T-helper 1 cell treated with Interleukin-12 subunit alpha and Interleukin-12 subunit beta and Interleukin-4 antibody, amounts not matched to agents 30 ng/mL and 1 ng/mL, for 36 hours (primary cell): ENCODE results near the gene NAA16. TPM values are rescaled to one million over a fixed set of nuclear protein-coding genes. Genes with fewer than 3 reads are reported as not detected.

Source experiments
- intact Hi-C: fragments of 100-400 bp; cut with micrococcal nuclease; formaldehyde crosslinking; loops from one replicate; pipeline ENCODE4 v1.15.1; 2024
- total RNA-seq: library from RNA; stranded (reverse); gene quantifications from 2 replicates; pipeline ENCODE4 v1.2.3, GENCODE V29; 2022

NAA16 gene
- total RNA-seq, 1 donor from 2014 or later: 31.7 TPM

DNA sequence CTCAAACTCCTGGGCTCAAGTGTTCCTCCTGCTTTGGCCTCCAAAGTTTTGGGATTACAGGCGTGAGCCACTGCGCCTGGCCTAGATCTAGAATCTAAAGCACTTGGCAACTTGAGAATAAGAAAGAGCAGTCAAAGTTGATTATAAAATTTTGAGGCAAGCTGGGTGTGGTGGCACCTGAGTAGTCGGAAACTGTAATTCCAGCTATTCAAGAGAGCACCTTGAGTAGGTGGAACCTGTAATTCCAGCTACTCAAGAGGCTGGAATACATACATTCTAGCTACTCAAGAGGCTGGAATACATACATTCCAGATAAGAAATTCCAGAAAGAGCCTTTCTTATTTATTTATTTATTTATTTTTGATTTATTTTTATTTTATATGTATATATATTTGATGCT lies 8.3 kb upstream of the NAA16 start:
- intact Hi-C loops: no loop called here

DNA sequence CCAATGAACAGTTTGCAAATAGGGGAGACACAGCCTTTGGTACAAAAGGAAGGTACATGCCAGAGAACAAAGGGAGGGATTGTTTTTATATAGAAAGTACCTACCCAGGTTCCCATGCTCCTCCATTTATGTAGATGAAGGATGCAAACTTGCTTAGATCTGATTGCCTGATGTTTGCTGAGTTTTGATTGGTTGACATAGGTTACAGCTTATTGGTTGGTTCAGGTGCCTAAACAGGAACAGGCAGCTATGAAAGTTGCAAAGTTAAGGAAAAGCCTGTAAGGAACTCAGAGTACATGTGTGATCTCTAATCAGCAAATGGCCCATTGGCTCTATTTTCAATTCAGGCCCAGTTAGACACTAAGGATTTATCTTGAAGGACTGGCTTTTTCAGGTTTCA lies 6.5 kb upstream of the NAA16 start:
- intact Hi-C loops: no loop called here

DNA sequence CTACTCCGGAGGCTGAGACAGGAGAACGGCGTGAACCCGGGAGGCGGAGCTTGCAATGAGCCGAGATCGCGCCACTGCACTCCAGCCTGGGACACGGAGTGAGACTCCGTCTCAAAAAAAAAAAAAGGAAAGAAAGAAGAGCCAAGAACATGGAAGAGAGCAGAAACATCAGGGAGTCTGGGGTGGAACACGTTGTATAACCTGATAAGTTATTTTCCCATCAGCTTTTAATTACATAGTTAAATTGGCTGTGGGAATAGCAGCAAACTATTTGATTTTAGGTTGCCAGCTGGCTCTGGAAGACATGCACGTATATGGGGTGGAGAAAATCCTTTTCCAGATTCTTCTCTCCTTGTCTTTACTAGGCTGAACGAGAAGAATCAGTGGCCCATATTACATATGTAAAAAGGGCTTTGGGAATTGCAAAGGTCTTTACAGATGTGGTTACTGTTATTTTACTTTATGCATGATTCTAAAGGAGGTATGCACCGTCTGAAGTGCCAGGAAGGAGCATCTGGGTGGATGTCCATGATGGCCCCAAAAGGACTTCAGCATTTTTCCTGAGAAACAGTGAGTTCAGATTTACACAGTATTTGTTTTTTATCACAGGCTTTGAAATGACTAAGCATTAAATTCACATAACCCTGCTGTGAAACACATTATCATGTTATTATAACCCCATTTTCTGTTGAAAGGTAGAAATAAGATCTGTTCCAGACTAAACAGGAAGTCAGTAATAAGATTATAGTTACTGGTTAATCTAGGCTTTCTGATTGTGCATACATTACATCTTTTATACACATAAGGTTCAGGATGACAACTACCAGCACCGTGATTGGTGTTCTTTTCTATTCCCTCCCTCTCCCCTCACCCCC lies 4.6 kb upstream of the NAA16 start:
- intact Hi-C loops: no loop called here

DNA sequence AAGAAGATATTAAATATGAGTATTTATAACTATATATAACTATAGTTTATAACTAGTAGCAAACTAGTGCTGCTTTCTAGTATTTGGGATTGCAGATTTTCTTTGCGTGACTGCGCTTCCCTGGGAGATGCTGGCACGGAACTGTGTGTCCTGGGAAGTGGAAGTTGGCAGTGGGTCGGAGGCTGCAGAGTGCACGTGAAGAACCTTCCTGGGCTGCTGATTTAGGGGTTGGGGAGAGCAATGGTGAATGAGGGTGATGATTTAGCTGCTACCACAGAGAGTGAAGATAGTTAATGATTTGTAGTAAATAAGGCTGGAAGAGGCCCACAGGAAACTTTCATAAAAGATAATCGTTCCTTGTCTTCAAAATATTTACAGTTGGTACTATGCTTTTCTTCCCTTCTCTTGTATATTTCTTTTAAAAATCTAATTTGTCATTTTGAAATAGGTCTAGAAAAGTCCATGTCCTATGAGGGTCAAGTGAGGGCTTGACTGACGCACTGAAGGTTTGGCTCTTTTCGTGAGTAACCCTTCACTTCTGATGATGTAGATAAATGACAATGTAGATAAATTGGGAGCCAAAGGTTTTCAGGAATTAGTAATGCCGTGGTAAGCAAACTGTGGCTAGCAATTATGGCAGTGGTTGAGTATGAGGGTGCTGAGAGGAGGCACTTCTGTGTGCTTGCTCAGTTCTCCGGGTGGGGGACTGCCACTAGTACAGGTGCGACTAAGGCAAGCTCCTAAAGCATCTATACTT lies 3.0 kb upstream of the NAA16 start:
- intact Hi-C loops: no loop called here

DNA sequence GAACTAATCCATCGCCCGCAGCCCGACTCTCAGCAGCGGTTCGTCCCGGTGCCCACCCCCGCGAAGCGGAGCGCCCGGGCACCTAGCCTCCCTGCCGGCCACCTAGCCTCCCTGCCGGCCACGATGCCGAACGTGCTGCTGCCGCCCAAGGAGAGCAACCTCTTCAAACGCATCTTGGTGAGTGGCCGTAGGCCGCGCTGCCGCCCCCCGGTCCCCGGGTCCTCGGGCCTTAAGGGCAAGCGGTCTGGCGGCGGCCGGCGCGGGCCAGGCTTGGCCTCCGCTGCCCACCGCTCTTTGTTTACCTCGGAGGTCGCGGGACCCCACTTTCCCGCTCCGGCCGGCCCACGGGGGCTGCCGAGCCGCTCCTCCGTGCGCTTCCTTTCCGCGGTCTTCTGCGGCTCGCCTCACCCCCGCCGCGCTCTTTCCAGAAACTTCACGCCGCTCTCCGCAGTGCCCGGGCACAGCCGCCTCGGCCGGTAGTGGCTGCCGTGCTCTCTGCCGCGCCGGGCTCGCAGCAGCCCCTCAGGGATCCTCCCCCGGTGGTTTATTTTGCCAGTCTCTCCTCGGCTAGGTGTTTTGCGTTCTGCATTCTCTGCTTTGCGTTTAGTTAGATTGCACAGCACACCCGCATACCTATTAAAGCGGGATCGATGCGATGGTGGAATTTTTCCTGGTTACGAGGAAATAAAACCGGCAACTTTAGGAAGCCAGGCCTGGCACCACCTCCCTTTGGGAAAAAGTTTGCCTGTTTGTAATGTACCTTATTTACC lies 524 bp downstream of the NAA16 start:
- intact Hi-C loops: loop anchor here (1.0 to 5.0 kb wide), 14 partner anchors 15 to 960 kb away; partner anchors contain the start of genes DGKH, KBTBD6, KBTBD7 and MTRF1

DNA sequence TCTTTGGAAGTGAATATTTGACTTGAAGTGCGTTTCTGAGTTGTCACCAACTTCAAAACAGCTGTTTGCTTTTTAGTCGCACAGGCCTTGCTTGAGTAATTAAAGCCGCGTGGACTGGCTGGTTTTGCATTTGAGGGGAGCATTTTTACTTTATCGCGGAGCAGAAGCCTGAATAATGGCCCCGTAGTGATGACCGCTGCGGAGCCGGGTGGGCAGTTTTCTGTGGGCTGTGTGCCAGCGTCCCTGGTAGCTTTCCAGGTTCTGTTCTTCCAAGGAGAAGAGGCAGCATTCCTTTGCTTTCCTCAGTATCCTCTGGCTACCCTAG lies 1.1 kb downstream of the NAA16 start:
- intact Hi-C loops: loop anchor here (1.0 to 5.0 kb wide), 7 partner anchors 15 to 735 kb away; partner anchors contain the start of genes DGKH and VWA8

DNA sequence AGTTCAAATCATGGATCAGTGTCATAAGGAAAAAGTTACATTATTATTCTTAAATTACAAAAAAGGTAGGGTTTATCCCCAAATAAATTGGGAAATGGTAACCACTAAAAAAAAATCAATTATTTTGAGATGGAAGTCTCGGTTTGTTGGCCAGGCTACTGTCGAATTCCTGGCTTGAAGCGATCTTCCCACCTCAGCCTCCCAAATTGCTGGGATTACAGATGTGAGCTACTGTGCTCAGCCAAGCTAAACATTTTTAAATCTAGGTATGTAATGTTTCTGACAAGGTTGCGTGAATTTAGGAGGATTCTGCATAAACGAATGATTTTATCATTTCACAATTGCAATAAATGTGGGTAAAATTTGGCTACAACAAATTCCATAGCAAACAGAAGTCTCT lies 2.0 kb downstream of the NAA16 start:
- intact Hi-C loops: loop anchor here (2.0 to 5.0 kb wide), 6 partner anchors 14 to 734 kb away; partner anchors contain the start of genes DGKH and VWA8

DNA sequence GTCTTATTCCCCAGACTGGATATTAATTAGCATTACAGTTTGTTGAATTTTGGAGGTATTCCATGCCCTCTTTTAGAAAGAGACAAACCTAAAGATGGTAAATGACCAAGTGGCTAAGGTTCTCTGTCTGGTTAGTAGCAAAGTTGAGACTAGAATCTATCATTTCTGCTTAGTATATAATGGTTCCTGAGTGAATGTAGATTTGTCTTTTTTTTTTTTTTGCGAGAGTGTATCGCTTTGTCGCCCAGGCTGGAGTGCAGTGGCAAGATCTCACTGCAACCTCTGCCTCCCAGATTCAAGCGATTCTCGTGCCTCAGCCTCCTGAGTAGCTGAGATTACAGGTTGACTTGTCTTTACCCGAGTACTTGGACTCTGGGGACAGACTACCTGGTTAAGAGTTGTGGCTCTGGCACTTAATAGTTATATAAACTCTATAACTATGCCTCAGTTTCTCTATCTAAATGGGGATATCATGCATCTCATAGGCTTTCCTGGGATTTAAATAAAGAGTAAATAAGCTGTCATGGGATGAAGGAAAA lies 2.7 kb downstream of the NAA16 start:
- intact Hi-C loops: loop anchor here (2.0 to 5.0 kb wide), 6 partner anchors 13 to 734 kb away; partner anchors contain the start of genes DGKH and VWA8

DNA sequence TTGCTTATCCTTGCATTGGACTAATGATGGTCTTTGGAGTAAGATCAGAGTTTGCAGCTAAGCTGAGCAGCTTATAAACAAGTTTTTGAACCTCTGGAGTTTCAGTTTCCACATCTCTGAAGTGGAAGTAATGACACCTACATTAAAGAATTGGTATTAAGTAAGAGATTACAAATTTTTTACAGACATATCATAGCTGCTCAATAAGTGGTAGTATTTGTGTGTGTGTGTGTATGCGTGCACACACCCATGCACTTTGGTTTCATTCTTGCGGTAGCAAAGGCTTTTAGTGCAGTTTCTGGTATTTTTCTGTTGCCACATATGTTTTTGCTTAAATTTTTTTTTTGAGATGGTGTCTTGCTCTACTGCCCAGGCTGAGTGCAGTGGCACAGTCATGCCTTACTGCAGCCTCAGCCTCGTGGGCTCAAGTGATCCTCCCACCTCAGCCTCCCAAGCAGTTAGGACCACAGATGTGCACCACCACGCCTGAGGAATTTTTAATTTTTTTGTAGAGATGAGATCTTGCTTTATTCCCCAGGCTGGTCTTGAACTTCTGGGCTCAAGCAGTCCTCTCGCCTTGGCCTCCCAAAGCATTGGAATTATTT lies 4.5 kb downstream of the NAA16 start:
- intact Hi-C loops: no loop called here

DNA sequence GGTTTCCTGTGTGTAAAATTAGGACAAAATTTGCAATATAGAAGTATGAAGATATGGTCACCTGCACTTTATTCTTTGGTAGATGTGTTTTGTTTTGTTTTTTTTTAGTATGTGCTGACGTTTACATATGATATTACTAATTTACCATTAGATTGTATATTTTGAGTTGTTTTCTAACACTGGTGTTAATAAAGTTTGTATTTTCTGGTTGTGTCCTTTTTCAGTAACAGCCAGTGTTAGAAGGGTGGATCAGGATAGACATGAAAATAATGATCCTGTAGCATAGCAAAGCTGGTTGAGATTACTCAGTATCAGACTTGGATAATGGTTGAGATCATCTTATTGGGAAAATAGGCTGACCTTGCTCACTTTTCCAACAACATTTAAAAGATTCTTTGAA lies 6.2 kb downstream of the NAA16 start:
- intact Hi-C loops: no loop called here

DNA sequence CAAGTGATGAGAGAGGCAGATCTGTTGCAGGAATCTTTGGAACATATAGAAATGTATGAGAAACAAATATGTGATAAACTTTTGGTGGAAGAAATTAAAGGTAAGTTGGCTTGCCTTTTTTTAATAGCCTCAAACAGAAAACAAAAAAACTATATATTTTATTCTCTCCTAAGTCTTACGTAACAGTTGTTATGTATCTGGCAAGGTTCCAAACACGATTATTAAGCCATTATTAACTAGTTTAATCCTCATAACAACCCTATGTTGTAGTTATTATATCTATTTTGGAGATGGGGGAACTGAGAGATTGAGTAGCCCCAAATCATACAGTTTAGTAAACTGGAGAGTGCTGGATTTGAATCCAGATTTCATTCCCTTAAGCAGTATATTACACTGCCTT lies 14.7 kb downstream of the NAA16 start:
- intact Hi-C loops: loop anchor here (2.0 kb wide), 1 partner anchor 13 kb away; no protein-coding TSS in a partner anchor

DNA sequence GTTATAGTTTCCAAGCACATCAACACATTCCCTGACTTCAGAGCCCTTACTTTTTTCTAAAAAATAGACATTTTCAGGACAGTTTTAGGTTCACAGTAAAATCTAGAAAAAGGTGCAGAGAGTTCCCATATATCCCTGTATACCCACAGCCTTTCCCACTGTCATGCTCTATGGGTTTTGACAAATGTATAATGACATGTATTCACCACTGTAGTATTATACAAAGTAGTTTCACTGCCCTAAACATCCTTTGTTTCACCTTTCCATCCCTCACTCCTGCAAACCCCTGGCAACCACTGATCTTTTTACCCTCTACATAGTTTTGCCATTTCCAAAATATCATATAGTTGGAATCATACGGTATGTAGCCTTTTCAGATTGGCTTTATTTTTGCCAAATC lies 15.6 kb downstream of the NAA16 start:
- intact Hi-C loops: loop anchor here (2.0 kb wide), 1 partner anchor 14 kb away; no protein-coding TSS in a partner anchor

DNA sequence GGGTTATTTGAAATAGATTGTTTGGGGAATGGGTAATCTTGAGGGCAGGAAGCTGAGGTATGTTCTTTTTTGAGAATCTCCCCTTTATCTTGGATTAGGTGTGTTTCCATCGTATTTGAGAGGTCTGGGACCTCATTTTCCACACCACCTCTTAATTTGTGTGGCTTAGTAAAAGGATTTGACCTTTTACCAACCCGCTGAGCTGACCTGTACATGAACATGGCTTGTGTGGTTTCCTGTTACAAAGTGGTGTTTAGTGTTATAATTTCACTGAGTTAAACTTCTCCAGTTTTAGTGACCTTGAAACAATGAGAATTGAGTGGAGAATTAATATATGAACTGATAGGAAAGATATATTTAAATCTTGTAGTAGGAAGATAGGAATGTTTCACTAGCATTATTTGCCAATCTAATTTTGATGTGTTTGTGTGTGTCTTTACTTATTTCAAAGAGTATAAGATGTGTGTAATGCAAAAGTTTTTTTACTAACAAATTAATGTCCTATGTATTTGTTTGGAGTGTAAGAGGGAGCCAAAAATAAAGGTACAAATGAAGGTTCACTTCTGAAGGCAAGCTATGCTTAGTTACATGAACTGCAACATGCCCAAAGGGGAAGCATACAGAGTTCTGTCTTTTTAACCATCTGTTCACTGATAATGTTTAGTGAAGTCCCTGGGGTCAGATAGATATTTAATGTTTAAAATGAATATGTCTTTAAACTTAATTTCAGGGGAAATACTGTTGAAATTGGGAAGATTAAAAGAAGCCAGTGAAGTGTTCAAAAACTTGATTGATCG lies 17.1 kb downstream of the NAA16 start:
- intact Hi-C loops: loop anchor here (2.0 kb wide), 1 partner anchor 15 kb away; no protein-coding TSS in a partner anchor

DNA sequence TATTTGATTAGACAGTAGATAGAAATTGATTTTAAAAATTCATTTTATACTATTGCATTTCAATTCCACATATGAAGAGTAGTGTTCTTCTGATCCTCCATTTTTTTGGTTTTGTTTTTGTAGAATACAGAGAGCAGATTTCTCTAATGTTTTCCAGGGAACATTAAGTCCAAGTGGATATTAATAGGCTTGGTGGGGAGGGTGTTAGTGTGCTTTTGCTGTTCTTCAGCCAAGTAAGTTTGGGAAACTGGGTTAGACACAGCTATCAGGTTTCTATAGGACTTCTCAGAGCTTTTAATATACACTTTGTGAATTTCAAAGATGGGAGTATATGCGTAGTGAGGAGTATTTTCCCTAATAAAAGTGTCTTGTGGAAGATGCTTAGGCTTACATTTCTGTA lies 21.8 kb downstream of the NAA16 start:
- intact Hi-C loops: no loop called here

DNA sequence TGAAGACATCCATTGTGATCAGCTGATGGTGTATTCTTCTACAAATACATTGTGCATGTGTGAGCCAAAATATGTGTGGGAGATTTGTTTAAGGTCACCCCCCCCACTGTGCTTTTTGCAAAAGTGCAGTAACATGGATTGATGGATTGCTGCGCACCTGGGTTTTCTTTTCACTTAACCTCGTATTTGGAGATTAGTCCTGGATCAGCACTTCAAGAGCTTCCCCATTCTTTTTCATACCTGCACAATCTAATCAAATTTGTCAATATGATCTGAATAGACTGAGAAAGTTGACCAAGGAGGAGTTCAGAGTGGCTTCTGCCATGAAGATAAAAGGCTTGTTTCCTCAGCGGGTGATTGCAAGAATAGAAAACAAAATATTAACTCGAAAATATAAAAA lies 23.7 kb downstream of the NAA16 start:
- intact Hi-C loops: no loop called here

DNA sequence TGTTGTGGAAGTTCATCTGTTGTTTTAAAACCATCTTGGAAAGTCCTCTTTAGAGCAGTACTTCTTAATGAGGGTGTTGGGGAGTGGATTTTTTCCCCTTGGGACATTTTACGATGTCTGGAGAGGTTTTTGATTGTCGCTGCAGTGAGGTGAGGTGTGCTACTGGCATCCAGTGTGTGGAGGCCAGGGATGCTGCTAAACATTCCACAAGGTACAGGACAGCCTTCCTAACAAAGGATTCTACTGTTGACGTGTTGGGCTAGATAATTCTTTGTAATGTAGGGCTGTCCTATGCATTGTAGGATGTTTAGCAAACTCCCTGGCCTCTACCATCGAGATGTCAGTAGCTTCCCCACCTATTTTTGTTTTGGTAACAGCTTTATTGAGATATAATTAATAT lies 33.3 kb downstream of the NAA16 start:
- intact Hi-C loops: no loop called here

DNA sequence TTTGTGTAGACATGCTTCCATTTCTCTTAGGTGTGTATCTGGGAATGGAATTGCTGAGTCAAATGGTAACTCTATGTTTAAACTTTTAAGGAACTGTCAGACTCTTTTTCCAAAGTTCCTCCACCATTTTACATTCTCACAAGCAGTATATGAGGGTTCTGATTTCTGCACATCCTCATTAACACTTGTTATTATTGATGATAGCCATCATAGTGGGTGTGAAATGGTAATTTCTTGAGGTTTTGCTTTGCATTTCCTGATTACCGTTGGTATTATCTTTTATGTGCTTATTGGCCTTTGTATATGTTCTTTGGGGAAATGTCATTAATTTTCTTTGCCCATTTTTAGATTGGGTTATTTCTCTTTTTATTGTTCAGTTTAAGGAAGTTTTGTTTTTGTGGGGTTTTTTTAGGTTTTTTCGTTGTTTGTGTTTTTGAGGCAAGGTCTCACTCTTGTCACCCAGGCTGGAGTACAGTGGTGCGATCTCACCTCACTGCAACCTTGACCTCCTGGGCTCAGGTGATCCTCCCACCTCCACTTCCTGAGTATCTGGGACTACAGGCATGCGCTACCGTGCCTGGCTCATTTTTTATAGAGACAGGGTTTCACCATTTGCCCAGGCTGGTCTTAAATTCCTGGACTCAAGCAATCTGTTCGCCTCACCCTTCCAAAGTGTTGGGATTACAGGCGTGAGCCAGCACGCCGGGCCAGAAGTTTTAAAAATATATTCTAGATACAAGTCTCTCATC lies 34.3 kb downstream of the NAA16 start:
- intact Hi-C loops: no loop called here

DNA sequence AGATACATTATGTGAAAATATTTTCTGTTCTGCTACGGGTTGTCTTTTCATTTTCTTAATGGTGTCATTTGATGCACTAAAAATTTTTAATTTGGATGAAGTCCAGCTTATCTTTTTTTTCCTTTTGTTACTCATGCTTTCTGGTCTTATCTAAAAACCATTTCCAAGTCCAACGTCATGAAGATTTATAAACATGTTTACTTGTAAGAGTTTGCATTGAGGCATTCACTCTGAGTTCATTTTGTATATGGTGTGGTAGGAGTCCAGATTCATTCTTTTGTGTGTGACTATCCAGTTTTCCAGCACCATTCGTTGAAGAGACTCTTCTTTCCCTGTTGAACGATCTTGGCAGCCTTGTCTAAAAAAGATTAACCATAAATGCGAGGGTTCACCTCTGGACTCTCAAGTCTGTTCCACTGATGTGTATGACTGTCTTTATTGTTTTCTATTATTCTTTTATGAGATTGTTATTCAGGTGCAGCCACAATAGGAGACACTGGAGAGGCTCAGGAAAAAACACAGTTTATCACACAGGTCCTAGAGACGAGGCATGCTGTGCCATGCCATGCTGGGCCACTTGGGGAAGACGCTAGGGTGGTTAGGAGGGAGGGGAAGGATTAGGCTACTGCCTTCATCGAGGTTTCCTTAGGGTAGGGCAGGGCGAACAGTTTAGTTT lies 35.0 kb downstream of the NAA16 start:
- intact Hi-C loops: no loop called here
